Lower leg skin (tissue), 3 donors: ENCODE data around the gene RUNX3.

Source experiments
- CTCF ChIP-seq, 3 donors: fragments of 450-650 bp; IDR thresholded peaks; one replicate each; pipeline ENCODE4 v1.5.1; 2016; ENCODE audit warnings: antibody characterized with exemption in 3 of 3, mild to moderate bottlenecking in 3 of 3, moderate library complexity in 2 of 3
- POLR2A ChIP-seq, 2 donors: fragments of 450-650 bp; IDR thresholded peaks; one replicate each; pipeline ENCODE4 v1.6.1; 2016 to 2017; ENCODE audit warnings: antibody characterized with exemption in 2 of 2, mild to moderate bottlenecking in 1 of 2, moderate library complexity in 1 of 2

- no peak for TF ChIP-seq CTCF (IDR thresholded peaks at IDR 0.05)
- no peak for TF ChIP-seq POLR2A (IDR thresholded peaks at IDR 0.05)
These were observed 15.6 kb downstream of the RUNX3 start for GRCh38 chr1:24914226-24915069.
